Prostate gland (tissue), 2 donors: ENCODE results near the gene QARS1. TPM values are rescaled to one million over a fixed set of nuclear protein-coding genes. Genes with fewer than 3 reads are reported as not detected.

ENCODE experiments used
- DNase-seq: peaks from one replicate; pipeline ENCODE4 v3.0.0-alpha.2; 2019; ENCODE audit warnings: low spot score
- H3K27ac ChIP-seq, 2 donors: fragments of 200-600 bp; sonication (generic); 2 replicates each; pipeline ENCODE4 v1.5.1; 2017 to 2019
- H3K27me3 ChIP-seq: fragments of 200-600 bp; sonication (generic); replicated peaks from 2 replicates; pipeline ENCODE4 v1.5.1; 2019; ENCODE audit not compliant: insufficient read depth
- H3K36me3 ChIP-seq, 2 donors: fragments of 200-600 bp; sonication (generic); 1 replicate in 1 of 2; 2 replicates in 1 of 2; pipeline versions ENCODE4 v1.5.1 to v1.8.1; 2017 to 2019
- H3K4me1 ChIP-seq: fragments of 200-600 bp; sonication (generic); replicated peaks from 2 replicates; pipeline ENCODE4 v1.5.1; 2019
- H3K4me3 ChIP-seq, 2 donors: fragments of 200-600 bp; sonication (generic); 2 replicates each; pipeline ENCODE4 v1.5.1; 2017 to 2019
- H3K9me3 ChIP-seq: fragments of 200-600 bp; sonication (generic); 2 replicates; pipeline ENCODE4 v1.5.1; 2017
- CTCF ChIP-seq, 4 experiments: fragments of 200-600 bp in 2 of 4; fragments of 450-650 bp in 2 of 4; sonication (generic) in 2 of 4; IDR thresholded peaks; 1 replicate in 3 of 4; 2 replicates in 1 of 4; pipeline ENCODE4 v1.5.1; 2016 to 2019; ENCODE audit warnings: antibody characterized with exemption in 4 of 4, mild to moderate bottlenecking in 2 of 4, moderate library complexity in 2 of 4
- POLR2A ChIP-seq: fragments of 450-650 bp; IDR thresholded peaks from one replicate; pipeline ENCODE4 v1.6.1; 2016; ENCODE audit warnings: antibody characterized with exemption, mild to moderate bottlenecking
- POLR2AphosphoS5 ChIP-seq: sonication (generic); formaldehyde crosslinking; IDR thresholded peaks from one replicate; pipeline ENCODE4 v1.6.1; 2017; ENCODE audit warnings: antibody characterized with exemption
- WGBS: methylation state at CpG from one replicate; pipeline ENCODE4 v1.1.5; 2018; 5-methylcytosine and 5-hydroxymethylcytosine counted together
- intact Hi-C: fragments of 100-400 bp; cut with DNase I; formaldehyde crosslinking; loops from one replicate; pipeline ENCODE4 v1.14.2; 2022
- total RNA-seq, 2 donors: library from RNA; depleted of rRNA; stranded (reverse); fragments of >200 nt; gene quantifications; one replicate each; pipeline ENCODE4 v1.1.0, GENCODE V29; 2016

The QARS1 gene
- total RNA-seq, result 100 to 1,000 TPM; 254 to 315 TPM

GRCh38 chr3:49104427-49105291, at the start of gene QARS1:
Gene QARS1, minus strand, starts transcription at chr3:49104757. Its CDS starts 24 bp downstream, at chr3:49104733.
- WGBS, result under 1% methylated on average over 47 of the region's 50 CpGs
- TF ChIP-seq POLR2A (no peak), POLR2AphosphoS5 (peak; percentile 93), CTCF (IDR thresholded peaks at IDR 0.05) (peak in 1 of 4 experiments; percentile 8)
- DNase-seq, result peak; percentile 95
- Histone ChIP-seq H3K9me3 (no peaks in the 10 kb centered on the region), H3K36me3 (peaks cover 9 to 27% of the 10 kb centered on the region in 2 donors), H3K4me3 (peak within 1 kb of the TSS; percentile 95 to 97), H3K27me3 (no peaks in the 10 kb centered on the region), H3K4me1 (peaks cover 11% of the 10 kb centered on the region), H3K27ac (peak within 1 kb of the TSS; percentile 81 to 82)
- intact Hi-C loops, result loop anchor here (2.0 kb wide), 1 partner anchor 16 kb away; the partner anchor contains the start of gene USP19

GRCh38 chr3:49153349-49153912, 48.9 kb upstream of the QARS1 start:
- WGBS, result 75% methylated on average over 3 of the region's 3 CpGs
- TF ChIP-seq POLR2A, result no peak
- no peak for TF ChIP-seq POLR2AphosphoS5
- no peak for TF ChIP-seq CTCF (IDR thresholded peaks at IDR 0.05)
- Histone ChIP-seq H3K27ac (no peak overlapping the region), H3K4me3 (no peak overlapping the region), H3K36me3 (no peaks in the 10 kb centered on the region), H3K9me3 (no peaks in the 10 kb centered on the region), H3K27me3 (no peaks in the 10 kb centered on the region), H3K4me1 (no peaks in the 10 kb centered on the region)
- DNase-seq, result no peak
- intact Hi-C loops, result no loop called here

- no peaks in the 10 kb centered on the region for H3K36me3 ChIP-seq
- TF ChIP-seq POLR2A (no peak), CTCF (IDR thresholded peaks at IDR 0.05) (no peak), POLR2AphosphoS5 (no peak)
- H3K4me1 ChIP-seq, result no peaks in the 10 kb centered on the region
- no peaks in the 10 kb centered on the region for H3K9me3 ChIP-seq
- no peak overlapping the region for H3K4me3 ChIP-seq
- H3K27ac ChIP-seq, result no peak overlapping the region
- no peaks in the 10 kb centered on the region for H3K27me3 ChIP-seq
- DNase-seq, result no peak
- 79% methylated on average over 2 of the region's 2 CpGs for WGBS
- intact Hi-C loops, result no loop called here
Observed at GRCh38 chr3:49151610-49152009, 47.1 kb upstream of the QARS1 start.

GRCh38 chr3:49148159-49148558, 43.6 kb upstream of the QARS1 start:
- Histone ChIP-seq H3K27ac (no peak overlapping the region), H3K27me3 (no peaks in the 10 kb centered on the region), H3K4me1 (no peaks in the 10 kb centered on the region), H3K4me3 (no peak overlapping the region), H3K9me3 (no peaks in the 10 kb centered on the region), H3K36me3 (no peaks in the 10 kb centered on the region)
- WGBS, result 75% methylated on average over 5 of the region's 5 CpGs
- no peak for DNase-seq
- intact Hi-C loops, result no loop called here
- TF ChIP-seq POLR2AphosphoS5, result no peak
- no peak for TF ChIP-seq POLR2A
- TF ChIP-seq CTCF (IDR thresholded peaks at IDR 0.05), result no peak
